Activated CD8-positive, alpha-beta T cell treated with anti-CD3 and anti-CD28 coated beads for 36 hours (primary cell): ENCODE results near the gene MGAT5B. TPM values are rescaled to one million over a fixed set of nuclear protein-coding genes. Genes with fewer than 3 reads are reported as not detected.

Experiments
- ATAC-seq: fragments of 200-7000 bp; cut with Tn5 transposase; one replicate; pipeline ENCODE4 v1.10.0; 2021; ENCODE audit warnings: mild to moderate bottlenecking, moderate library complexity
- CTCF ChIA-PET: fragments of 350-600 bp; sonication (Branson Sonifier 250); formaldehyde crosslinking; loops from one replicate; lab custom pipeline; 2021; ENCODE audit warnings: antibody characterized with exemption; lab: Charles Lee
- POLR2A ChIA-PET: fragments of 350-600 bp; sonication (Branson Sonifier 250); formaldehyde crosslinking; loops from one replicate; lab custom pipeline; 2021; ENCODE audit warnings: antibody characterized with exemption; lab: Charles Lee
- DNase-seq: peaks from one replicate; pipeline ENCODE4 v3.0.0-alpha.2; 2020
- H3K27ac Mint-ChIP-seq: one replicate; pipeline ENCODE4 v1.8.0; 2021; ENCODE audit warnings: mild to moderate bottlenecking, mixed read lengths
- H3K27me3 Mint-ChIP-seq: one replicate; pipeline ENCODE4 v1.8.0; 2021; ENCODE audit warnings: mixed read lengths
- H3K36me3 Mint-ChIP-seq: one replicate; pipeline ENCODE4 v1.8.0; 2021; ENCODE audit warnings: low read depth, mixed read lengths
- H3K4me1 Mint-ChIP-seq: one replicate; pipeline ENCODE4 v1.8.0; 2021; ENCODE audit warnings: low read depth, mixed read lengths
- H3K4me3 Mint-ChIP-seq: one replicate; pipeline ENCODE4 v1.8.0; 2021; ENCODE audit warnings: mild to moderate bottlenecking, moderate library complexity, mixed read lengths
- H3K9me3 Mint-ChIP-seq: one replicate; pipeline ENCODE4 v1.8.0; 2021; ENCODE audit warnings: mixed read lengths
- CTCF ChIP-seq: fragments of 200-600 bp; IDR thresholded peaks from one replicate; pipeline ENCODE4 v1.8.0; 2022; ENCODE audit warnings: antibody characterized with exemption, mild to moderate bottlenecking
- intact Hi-C: fragments of 100-400 bp; cut with micrococcal nuclease; formaldehyde crosslinking; loops from one replicate; pipeline ENCODE4 v1.10.0; 2022
- total RNA-seq, 2 experiments: library from RNA; stranded (reverse); gene quantifications; one replicate each; pipeline ENCODE4 v1.2.3, GENCODE V29; 2021

The MGAT5B gene
- total RNA-seq, 2 experiments from 2014 or later, result not detected

- ChIA-PET POLR2A (no interaction called here), CTCF (no interaction called here)
- Mint-ChIP-seq H3K27ac (no peak overlapping the region), H3K36me3 (no peaks in the 10 kb centered on the region), H3K4me1 (no peaks in the 10 kb centered on the region), H3K27me3 (no peaks in the 10 kb centered on the region), H3K4me3 (no peak overlapping the region), H3K9me3 (no peaks in the 10 kb centered on the region)
- DNase-seq (no peak), ATAC-seq (no peak)
- TF ChIP-seq CTCF, result no peak
- intact Hi-C loops, result no loop called here
Observed at GRCh38 chr17:76920364-76921139, 52.3 kb downstream of the MGAT5B start.

- H3K4me1 Mint-ChIP-seq, result no peaks in the 10 kb centered on the region
Observed at GRCh38 chr17:76921340-76922036, 53.3 kb downstream of the MGAT5B start.

GRCh38 chr17:76922084-76922483 is 53.9 kb downstream of the MGAT5B start:
- Mint-ChIP-seq H3K4me1 (no peaks in the 10 kb centered on the region), H3K27ac (no peak overlapping the region), H3K4me3 (no peak overlapping the region), H3K36me3 (no peaks in the 10 kb centered on the region), H3K9me3 (no peaks in the 10 kb centered on the region), H3K27me3 (no peaks in the 10 kb centered on the region)
- ChIA-PET POLR2A (no interaction called here), CTCF (interaction anchor here (1.3 kb wide), 1 partner anchor 298 kb away, joined by 4 read pairs; no protein-coding TSS in a partner anchor)
- intact Hi-C loops, result no loop called here
- TF ChIP-seq CTCF, result no peak
- DNase-seq (no peak), ATAC-seq (no peak)

More at GRCh38 chr17:76921340-76922036, 53.3 kb downstream of the MGAT5B start:
- no peak overlapping the region for H3K27ac Mint-ChIP-seq
- no peak overlapping the region for H3K4me3 Mint-ChIP-seq
- ChIA-PET POLR2A (no interaction called here), CTCF (interaction anchor here (1.3 kb wide), 1 partner anchor 297 kb away, joined by 4 read pairs; no protein-coding TSS in a partner anchor)
- no peaks in the 10 kb centered on the region for H3K27me3 Mint-ChIP-seq
- H3K36me3 Mint-ChIP-seq, result no peaks in the 10 kb centered on the region
- ATAC-seq (no peak), DNase-seq (no peak)
- TF ChIP-seq CTCF, result no peak
- intact Hi-C loops, result no loop called here
- no peaks in the 10 kb centered on the region for H3K9me3 Mint-ChIP-seq

GRCh38 chr17:76922967-76923366 is 54.8 kb downstream of the MGAT5B start:
- intact Hi-C loops, result no loop called here
- no peak overlapping the region for H3K4me3 Mint-ChIP-seq
- CTCF ChIA-PET, result no interaction called here

More at GRCh38 chr17:76922967-76923366, 54.8 kb downstream of the MGAT5B start:
- Mint-ChIP-seq H3K36me3 (no peaks in the 10 kb centered on the region), H3K27me3 (no peaks in the 10 kb centered on the region), H3K9me3 (no peaks in the 10 kb centered on the region), H3K4me1 (no peaks in the 10 kb centered on the region), H3K27ac (no peak overlapping the region)
- POLR2A ChIA-PET, result no interaction called here
- TF ChIP-seq CTCF, result no peak
- no peak for ATAC-seq
- no peak for DNase-seq
